HG03025 (cell line): ENCODE results near the gene ETV5.

Experiments used
- ATAC-seq: cut with Tn5 transposase; IDR thresholded peaks from one replicate; pipeline ENCODE4 v1.9.1; 2021; ENCODE audit warnings: mild to moderate bottlenecking, moderate library complexity; ENCODE audit not compliant: unreplicated experiment, low FRiP score

The ETV5 gene

GRCh38 chr3:186070996-186071395 lies 37.9 kb downstream of the ETV5 start:
- no peak for ATAC-seq

- ATAC-seq = no peak
Observed at GRCh38 chr3:186070550-186070949, 38.3 kb downstream of the ETV5 start.

- no peak for ATAC-seq
Observed at GRCh38 chr3:186070133-186070532, 38.8 kb downstream of the ETV5 start.

- no peak for ATAC-seq
Observed at GRCh38 chr3:186069199-186069598, 39.7 kb downstream of the ETV5 start.

DNA sequence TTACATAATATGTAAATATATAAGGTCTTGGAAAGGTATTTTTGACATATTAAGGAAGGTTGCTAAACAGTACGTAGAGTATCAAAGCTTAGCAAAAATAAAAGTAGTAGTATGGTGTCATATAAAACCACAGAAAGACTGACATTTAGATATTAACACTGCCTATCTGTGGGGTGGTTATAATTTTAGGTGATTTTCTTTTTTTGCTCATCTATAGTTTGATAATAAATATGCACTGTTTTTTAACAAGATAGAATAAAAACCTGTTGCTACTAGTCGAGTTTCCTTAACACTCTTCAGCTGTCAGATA lies 40.7 kb downstream of the ETV5 start:
- ATAC-seq = no peak

DNA sequence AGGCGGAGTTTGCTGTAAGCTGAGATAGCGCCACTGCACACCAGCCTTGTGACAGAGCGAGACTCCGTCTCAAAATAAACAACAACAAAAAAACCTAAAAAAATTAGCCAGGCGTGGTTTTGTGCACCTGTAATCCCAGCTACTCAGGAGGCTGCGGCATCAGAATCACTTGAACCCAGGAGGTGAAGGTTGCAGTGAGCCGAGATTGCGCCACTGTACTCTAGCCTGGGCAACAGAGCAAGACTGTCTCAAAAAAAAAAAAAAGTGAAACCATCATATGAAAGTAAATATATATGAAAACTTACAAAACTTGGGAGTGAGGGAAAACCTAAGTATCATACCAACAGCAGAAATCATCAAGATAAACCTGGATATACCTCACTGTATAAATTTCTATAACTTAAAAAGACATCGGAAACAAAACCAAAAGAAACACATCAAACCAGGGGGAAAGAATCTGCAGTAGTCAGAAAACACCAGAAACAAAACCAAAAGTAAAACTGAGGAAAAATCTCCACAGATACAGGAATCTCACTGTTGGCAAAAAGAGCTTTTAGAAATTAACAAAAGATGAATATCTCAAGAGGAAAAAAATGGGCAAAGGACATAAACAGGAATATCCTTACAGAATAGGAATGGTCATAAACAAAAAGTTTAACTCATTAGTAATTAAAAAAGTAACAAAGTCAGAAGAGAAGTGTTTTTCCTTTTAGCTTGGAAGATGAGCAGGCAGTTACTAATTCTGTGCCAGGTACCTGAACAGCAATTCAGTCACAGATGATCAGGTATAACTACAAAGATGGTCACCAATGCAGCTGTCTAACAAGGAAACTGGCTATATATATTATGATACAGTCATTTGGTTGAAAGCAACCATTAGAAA lies 41.3 kb downstream of the ETV5 start:
- no peak for ATAC-seq

DNA sequence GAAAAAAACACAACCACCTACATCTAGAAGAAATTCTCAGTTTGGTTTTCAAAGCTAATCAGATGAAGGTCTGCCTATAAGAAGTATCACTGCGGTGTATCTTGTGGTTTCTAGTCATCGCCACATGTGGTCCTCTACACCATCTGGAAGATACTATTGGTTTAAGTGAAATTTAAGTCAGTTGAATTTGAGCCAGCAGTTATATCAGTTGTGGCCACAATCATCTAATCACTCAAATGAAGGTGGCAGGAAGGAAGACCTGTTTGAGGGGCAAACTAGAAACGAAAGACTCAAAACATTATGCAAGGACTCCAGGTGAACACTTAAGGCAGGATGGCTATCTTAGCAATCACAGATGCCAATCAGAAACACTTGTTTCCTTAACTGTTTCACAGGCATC lies 48.7 kb downstream of the ETV5 start:
- ATAC-seq = no peak

DNA sequence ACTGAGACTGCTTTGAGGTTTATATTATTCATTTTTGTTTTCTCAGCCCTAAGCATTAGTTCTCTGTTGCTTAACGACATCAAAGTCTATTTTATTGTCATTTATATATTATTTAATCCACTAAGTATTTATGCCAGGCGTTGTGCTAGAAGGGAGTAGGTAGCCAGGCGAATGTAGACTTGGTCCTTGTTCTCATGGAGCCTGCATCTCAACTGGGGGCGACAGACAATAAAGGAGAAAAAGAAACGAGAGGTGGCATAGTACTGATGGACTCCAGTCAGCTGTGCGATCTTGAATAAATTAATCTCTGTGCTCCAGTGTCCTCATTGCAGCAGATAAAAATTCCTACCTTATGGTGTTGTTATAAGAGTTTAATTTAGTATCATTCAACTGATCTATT lies 49.7 kb downstream of the ETV5 start:
- no peak for ATAC-seq

- ATAC-seq = no peak
Observed at GRCh38 chr3:186058225-186058624, 50.7 kb downstream of the ETV5 start.

GRCh38 chr3:186057594-186057993 lies 51.3 kb downstream of the ETV5 start:
- ATAC-seq = no peak

- ATAC-seq = no peak
Observed at GRCh38 chr3:186054792-186055352, 54.0 kb downstream of the ETV5 start.

DNA sequence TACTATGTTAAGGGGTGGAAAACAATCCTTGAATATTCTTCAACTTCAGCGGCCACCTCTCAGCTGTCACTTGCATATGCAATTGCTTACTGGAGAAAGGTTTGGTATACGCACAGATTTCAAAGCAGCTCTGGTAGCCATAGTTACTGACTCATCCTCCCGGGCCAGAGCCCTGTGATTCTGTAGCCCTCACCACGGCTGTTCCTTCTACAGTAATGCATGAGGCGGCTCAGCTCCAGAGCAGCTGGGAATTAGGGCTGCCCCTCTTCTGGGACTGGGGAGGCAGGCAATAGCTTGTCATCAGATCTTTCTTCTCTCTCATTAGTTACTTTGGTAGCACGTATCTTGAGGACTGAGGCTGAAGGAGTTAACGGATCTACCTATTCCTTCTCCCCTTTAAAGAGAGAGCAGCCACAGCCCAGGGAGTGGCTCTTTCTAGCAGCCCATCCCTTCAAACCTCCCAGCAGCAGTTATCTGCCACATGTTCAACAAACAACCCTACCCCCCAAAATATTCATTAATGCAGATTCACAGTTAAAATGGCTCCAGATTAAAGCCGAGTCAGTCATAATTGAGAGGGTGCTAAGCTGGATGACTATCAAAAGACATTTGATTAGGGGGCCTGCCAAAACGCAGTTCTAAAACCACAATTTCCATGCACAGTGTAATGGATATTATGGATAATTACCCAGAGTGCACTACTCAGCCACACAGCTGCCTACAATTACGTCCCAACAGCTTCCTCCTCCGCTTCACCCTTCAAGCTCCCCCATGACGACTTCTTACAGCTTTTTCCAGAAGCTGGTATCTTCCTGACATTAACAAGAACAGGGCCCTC lies 54.7 kb downstream of the ETV5 start:
- no peak for ATAC-seq

DNA sequence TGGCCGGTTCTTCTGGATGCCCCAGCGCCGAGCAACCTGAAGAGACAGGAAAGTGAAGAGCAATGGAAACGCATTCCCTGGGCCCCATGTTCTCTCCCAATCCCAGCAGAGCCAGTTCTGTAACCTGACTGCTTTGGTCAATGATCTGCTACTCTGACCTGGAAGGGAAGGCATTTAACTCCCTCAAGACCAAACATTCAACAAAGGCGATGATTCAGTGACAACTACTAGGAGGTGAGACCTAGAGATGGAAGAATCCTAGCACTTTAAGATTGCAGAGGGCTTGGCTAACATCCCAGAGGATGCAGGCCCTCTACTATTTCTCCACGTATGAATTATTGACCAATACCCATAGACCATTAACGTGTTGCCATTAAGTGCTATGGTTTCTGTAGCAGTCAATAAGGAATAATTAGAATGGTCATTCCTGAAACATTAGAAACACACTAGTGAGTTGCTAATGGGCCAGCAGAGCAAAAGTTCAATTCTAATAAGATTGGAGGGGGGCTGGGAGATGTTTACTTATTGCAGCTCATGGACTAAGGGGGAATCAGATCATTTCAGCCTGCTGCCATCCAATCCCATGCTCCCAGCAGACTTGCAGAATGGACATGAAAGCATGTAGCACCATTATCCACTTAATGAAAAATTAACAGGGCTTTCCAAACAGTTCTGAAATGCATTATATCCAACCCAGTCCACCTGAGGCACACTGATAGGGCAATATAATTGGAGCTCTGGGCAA lies 56.6 kb downstream of the ETV5 start:
- no peak for ATAC-seq

DNA sequence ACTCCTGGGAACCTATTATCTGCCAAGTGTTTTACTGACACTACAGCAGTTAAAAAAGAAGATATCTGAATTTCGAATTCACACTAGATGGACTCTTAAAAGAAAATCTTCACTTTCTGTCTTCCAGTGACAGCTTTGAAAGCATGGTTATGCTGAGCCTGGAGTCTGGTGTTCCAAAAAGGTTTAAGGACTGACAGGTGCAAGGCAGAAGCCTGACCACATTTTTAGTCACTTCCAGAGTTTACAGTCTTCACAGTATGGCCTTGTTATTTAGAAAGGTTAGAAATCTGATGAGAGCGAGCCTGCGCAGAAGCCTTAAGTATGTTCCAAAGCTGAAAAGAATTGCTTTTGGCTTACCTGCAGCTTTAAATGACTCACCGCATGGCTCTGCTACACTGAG lies 59.9 kb downstream of the ETV5 start:
- ATAC-seq = no peak

- ATAC-seq = no peak
Observed at GRCh38 chr3:186048119-186048518, 60.8 kb downstream of the ETV5 start.

DNA sequence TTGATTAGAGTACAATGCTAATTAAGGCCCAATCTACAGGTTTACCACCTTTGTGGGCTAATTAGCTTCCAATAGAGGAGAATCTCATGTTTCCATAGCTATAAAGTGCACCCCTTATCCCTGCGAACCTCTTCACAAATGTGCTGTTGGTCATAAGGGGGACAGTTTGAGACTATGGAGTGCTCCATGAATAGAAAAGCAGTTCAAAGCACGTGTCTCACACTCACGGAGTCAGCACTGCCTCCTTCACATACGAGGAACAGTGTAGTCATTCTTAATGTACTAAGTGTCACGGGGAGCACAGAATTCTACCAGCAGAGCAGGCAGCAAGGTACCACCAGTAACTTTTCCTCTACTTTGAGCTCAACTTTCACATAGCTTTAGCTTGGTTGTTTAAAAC lies 62.1 kb downstream of the ETV5 start:
- ATAC-seq = no peak

DNA sequence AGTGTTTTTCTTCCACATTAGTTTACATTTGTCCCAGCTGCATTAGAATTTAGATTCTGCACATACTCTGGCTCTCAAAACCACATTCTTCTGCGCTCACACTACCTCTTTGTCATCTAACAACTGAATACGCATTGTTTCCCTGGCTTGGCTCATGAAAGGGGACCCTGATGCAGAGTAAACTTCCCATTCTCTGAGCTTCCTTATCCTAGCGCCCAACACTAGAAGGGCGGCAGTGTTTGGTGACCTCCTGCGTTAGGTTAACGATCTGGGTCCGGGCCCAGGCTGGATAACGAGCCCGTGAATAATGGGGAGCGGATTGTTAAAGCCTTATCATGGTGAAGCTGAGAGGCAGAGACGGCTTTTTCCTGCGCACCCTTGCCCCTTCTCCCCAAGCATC lies 63.9 kb downstream of the ETV5 start:
- no peak for ATAC-seq

- no peak for ATAC-seq
Observed at GRCh38 chr3:186044427-186044826, 64.5 kb downstream of the ETV5 start.

DNA sequence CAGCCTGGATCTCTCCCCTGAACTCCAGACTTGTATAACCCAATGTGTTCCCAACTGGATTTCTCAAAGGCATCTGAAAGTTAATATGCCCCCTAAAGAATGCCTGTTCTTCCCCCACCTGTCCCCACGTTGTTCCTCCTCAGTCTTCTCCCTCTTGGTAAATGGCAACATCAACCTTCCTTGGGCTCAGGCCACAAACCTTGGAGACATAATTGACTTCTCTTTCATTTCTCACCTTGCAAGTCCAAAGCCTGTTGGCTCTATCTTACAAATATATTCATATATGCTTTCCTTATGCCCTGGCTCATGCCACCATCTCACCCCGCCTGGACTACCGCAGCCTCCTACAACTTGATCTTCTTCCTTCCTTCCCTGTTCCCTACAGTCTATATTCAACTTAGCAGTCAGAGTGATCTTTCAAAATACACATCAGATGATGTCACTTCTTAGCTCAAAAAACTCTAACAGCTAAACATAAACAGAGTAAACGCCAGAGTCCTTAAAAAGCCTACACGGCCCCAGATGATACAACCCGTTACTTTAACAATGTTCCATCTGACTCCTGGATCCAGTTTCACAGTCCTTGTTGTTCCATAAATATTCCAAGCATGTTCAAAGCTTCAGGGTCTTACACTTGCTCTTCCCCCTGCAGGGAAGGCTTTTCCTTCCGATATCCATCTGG lies 66.2 kb downstream of the ETV5 start:
- no peak for ATAC-seq

- ATAC-seq = no peak
Observed at GRCh38 chr3:186042036-186042435, 66.9 kb downstream of the ETV5 start.
